CD4-positive, alpha-beta T cell treated with Interleukin-21 for 1 hour (primary cell): ENCODE data around the gene PHKB.

Experiments
- DNase-seq: peaks from one replicate; pipeline ENCODE4 v3.0.0-alpha.2; 2020

PHKB gene

DNA sequence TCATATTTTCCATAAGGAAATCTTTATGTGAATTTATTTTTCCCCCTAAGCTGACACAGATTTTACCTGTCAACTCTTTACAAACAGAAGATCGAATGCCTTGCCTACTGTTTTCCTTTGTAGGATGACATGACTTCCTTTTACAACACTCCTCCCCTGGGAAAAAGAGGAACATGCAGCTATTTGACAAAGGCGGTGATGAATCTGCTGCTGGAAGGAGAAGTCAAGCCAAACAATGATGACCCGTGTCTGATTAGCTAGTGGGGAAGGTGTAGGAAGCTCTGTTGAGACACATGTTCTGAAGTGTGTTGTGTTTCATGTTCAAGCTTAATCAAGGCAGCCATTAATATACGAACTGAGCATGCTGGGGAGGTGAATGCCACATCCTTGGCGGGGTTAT is 238.0 kb downstream of the PHKB start:
- DNase-seq = no peak

GRCh38 chr16:47700857-47701587 is 239.9 kb downstream of the PHKB start:
- no peak for DNase-seq

DNA sequence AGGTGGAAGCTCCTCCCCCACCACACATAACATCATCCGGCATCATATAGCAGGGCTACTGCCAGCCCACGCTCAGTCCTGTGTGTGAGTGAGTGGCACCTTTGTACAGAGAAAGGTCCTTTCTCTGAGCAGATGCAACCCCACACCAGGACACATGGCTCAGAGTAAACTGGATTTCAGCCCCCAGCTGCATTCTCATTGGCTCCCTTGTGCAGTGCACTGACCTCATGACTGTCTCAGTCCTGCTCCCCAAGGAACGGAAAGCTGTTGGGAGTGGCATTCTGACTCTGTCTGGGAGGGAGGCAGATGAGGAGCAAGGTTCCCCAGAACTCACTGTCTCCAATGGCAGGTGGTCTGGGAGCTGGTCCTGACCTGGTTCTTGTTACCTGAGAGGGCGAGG is 244.1 kb downstream of the PHKB start:
- DNase-seq = no peak

DNA sequence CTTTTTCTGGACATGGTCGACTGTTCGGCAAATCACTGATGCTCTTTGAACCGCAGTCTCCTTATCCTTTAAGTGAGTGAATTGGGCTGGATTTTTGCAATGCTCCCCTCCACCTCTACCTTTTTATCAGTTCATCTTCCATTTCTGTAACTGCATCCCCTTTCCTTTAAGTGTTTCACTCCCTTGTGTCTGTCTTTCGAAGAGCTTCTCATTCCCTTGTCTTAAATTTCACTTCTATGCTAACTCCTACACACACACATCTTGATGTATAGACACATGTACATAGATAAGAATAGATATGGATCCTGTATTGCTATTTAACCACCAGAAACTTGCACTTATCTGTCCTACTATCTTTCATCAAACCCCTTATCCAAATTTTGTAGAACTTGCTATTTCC is 250.7 kb downstream of the PHKB start:
- no peak for DNase-seq

- no peak for DNase-seq
Observed at GRCh38 chr16:47712276-47713224, 251.4 kb downstream of the PHKB start.

DNA sequence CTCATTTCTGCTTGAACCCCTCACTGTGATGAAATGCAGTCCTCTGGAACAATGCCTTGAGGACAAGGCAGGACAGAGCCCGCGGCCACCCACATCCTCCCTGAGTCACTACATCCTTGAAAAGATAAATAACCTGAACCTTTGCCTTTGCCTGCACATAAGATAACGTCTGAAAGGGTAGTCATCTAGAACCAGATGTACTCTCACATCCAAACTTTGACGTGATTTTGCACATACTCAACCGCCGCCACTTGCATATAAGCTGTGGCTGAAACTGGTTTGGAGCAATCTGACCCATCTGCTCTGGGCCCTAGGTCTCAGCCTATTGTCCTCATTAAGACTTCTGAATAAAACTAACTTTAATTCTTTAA is 252.1 kb downstream of the PHKB start:
- no peak for DNase-seq

DNA sequence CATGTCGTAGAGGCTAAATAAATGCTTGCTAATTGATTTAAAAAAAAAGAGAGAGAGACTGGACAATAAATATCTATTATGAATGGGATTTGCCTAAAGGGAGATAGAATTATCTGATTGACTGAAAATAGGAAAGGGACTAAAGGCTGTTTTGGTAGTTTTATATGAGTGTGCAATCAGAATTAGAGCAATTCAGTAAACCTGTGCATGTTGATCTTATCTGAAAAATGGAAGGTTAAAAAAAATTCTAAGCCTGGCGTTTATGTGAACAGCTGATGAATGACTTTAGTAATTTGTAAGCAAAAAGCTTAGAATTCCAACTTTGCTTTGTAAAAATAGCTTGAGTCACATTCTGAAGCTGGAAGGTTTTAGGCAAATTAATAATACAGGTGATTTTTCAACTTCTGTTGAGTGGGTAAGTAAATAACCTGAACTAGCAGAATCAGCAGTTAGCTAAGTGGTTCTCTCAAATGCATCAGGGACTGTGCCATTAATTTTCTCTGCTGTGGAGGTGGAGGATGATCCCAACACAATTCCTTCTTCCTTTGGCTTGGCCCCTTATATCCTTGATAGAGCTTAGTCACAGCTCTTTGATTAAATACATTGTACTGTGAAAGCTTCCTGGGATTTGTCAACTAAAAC is 254.4 kb downstream of the PHKB start:
- no peak for DNase-seq

DNA sequence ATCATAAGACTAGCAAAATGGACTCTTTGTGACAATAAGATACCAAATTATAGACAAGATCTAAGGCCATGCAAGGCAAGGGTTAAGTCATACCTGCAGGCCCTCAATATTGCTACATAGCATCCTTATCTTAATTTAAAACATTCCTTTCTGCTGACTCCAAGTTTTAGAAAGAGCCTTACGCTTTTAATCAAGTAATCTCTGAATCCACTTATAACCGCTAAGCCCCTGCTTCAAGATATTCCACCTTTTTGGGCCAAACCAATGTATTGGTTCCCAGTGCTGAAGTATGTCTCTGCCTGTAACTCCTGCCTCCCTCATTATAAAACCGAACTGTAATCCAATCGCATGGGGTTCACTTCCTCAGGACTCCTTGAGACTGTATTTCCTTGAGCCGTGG is 255.4 kb downstream of the PHKB start:
- DNase-seq = no peak

GRCh38 chr16:47719713-47720112 is 258.6 kb downstream of the PHKB start:
- DNase-seq = no peak

GRCh38 chr16:47721006-47721637 is 260.0 kb downstream of the PHKB start:
- no peak for DNase-seq

- DNase-seq = no peak
Observed at GRCh38 chr16:47722046-47722445, 260.9 kb downstream of the PHKB start.

DNA sequence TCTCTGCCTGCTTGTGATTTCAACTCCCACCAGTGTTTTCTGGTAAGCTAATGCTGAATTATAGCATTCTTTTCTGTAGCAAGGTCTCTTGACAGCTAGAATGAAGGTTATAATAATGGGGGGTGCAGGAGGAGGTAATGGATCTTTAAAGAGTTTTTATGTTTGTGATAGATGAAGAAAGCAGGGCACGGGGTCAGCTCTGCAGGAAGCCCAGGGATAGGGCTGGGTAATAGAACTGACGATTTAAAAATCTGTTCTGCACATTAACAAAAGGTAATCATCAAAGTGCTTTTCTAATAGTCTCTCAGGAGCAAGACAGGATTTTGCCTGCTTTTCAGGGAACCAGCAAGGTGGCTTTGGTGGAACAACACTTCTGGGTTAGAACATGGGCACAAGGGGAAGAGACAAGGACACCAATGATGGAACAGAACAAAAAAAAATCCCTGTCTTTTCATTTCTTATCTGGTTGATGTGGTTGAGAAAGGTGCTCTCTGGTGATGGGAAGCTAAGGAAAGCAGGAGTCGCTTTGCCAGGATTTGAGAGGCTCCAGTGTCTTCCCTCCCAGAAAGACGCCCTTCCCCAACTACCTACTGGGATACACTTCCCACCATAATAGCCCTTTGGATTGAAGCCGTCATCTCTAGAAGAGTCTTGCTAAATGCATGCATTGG is 263.1 kb downstream of the PHKB start:
- DNase-seq = no peak

- no peak for DNase-seq
Observed at GRCh38 chr16:47725188-47725695, 264.1 kb downstream of the PHKB start.

GRCh38 chr16:47726031-47726675 is 265.0 kb downstream of the PHKB start:
- no peak for DNase-seq

GRCh38 chr16:47727131-47727530 is 266.0 kb downstream of the PHKB start:
- no peak for DNase-seq

GRCh38 chr16:47728205-47728604 is 267.1 kb downstream of the PHKB start:
- no peak for DNase-seq

DNA sequence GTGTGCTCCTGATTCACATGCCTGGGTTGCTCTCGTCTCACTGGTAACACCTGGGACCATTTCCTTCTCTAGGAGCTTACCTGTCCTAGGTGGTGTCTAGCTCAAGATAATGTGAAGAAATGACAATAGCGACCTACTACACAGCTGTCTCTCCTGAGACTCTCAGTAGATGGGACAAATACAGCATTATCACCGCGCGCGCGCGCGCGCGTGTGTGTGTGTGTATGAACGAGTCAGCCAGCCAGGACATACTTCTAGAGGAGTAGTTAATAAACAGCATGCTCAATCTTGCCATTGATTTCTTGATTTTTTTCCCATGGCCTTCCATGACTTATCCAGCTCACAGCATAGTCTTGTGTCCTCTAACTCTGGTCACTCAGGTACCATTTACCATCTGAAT is 268.6 kb downstream of the PHKB start:
- DNase-seq = no peak

DNA sequence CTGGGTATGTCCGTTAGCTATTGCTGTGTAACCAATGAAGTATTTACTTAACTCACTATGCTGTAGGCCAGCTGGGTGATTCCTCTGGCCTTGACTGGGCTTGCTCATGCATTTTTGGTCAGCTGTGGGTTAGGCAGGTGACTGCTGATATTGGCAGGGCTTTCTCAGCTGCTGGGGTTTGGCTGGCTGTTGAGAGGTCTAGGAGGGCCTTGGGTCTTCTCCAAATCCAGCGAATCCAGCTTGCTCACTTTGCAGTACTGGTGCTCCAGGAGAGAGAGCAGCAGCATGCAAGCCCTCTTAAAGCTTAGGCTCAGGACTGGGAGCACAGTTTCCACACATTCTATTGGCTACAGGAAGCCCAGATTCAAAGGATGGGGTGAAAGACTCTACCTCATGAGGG is 270.1 kb downstream of the PHKB start:
- no peak for DNase-seq

- DNase-seq = no peak
Observed at GRCh38 chr16:47732122-47732521, 271.0 kb downstream of the PHKB start.

- DNase-seq = no peak
Observed at GRCh38 chr16:47732523-47733111, 271.5 kb downstream of the PHKB start.

- DNase-seq = no peak
Observed at GRCh38 chr16:47734081-47734857, 273.1 kb downstream of the PHKB start.
